ENCODE results near the gene TMEM254. TPM values are rescaled to one million over a fixed set of nuclear protein-coding genes. Genes with fewer than 3 reads are reported as not detected.
"Not testable (repeated sequence)": the region's sequence is repeated elsewhere in the genome, so short reads cannot be mapped to it uniquely, and the experiment has no call there.

The TMEM254 gene, protein sequence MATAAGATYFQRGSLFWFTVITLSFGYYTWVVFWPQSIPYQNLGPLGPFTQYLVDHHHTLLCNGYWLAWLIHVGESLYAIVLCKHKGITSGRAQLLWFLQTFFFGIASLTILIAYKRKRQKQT
- 13.6 TPM for polyA plus RNA-seq (2013, experiment 1 of 2)
- polyA plus RNA-seq (2013, experiment 2 of 2) = 13.5 TPM

DNA sequence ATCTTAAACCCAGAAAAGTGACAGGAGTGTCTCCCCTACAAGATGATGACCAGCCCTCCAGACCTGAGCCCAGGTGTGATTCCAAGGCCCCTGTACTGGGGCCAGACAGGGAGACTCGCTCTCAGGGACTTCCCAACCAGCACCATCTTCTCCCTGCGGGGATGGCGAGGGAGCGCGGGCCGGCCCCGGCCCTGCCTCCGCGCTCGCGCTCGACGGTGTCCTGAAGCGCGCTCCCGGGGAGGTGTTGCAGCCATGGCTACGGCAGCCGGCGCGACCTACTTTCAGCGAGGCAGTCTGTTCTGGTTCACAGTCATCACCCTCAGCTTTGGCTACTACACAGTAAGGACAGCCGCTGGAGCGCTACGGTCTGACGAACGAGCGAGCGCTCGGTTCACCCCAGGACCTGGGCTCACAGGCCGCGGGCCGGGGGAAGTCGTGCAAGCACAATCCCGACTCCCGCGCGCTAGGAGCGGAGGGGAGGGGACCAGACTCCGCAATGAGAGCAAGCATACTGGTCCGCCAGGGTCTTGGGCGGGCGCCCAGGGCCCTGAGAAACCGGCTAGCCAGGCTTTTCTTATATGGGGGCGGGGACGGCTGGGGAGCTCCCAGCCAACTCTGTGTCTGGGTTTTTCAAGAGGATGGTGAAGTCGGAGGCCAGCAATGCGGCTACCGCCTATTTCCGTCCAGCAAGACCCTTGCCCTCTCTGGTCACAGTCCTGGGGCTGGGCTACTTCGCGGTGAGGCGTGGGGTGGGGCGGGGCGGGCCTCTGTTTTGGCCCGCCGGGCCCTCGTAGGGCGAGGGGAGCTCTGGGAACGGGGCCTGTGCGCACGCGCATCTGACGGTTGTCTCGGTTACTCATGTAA lies at the start of gene TMEM254:
TMEM254 (plus strand) TSS at position 218 of the 864 bp plus-strand sequence; CDS start at position 253, 35 bp downstream.
- peak within 1 kb of the TSS in 1 of 2 experiments; percentile 80 for H2BK12ac ChIP-seq (ENCODE audit: low read length in 2 of 2)
- no peak within 1 kb of the TSS for H2BK5ac ChIP-seq (ENCODE audit: low read depth, low read length, poor library complexity, severe bottlenecking)
- peak within 1 kb of the TSS; percentile 39 for H2BK15ac ChIP-seq (ENCODE audit: low read depth, poor library complexity, severe bottlenecking)
- H3K27me3 ChIP-seq (ENCODE audit: control insufficient read depth in 1 of 2, insufficient read depth in 1 of 2, low read length in 2 of 2) = no peaks in the 10 kb centered on the region
- peak within 1 kb of the TSS; percentile 72 for H2AFZ ChIP-seq (ENCODE audit: low read depth, low read length)
- WGBS = under 1% methylated on average over 56 of the region's 64 CpGs
- H4K8ac ChIP-seq (ENCODE audit: low read length) = peak within 1 kb of the TSS; percentile 98
- peak within 1 kb of the TSS in 1 of 2 experiments; percentile 77 for H3K23ac ChIP-seq (ENCODE audit: low read length in 2 of 2)
- H3K18ac ChIP-seq (ENCODE audit: low read depth in 1 of 2, low read length in 2 of 2) = peak within 1 kb of the TSS; percentile 68 to 100
- peak within 1 kb of the TSS; percentile 29 for H4K91ac ChIP-seq (ENCODE audit: low read length)
- peak within 1 kb of the TSS; percentile 24 to 96 for H3K4ac ChIP-seq (ENCODE audit: low read depth in 1 of 2, low read length in 2 of 2)
- peak; percentile 93 for DNase-seq
- H3K79me1 ChIP-seq (replicated peaks; ENCODE audit: low read length, poor library complexity, severe bottlenecking) = peaks cover 4% of the 10 kb centered on the region
- no peaks in the 10 kb centered on the region for H3K9me3 ChIP-seq (ENCODE audit: control insufficient read depth, low read length)
- H3K36me3 ChIP-seq (ENCODE audit: control insufficient read depth in 1 of 2, insufficient read depth in 2 of 2, low read depth in 1 of 2, low read length in 2 of 2) = peaks cover 0 to 14% of the 10 kb centered on the region in 2 experiments
- peak within 1 kb of the TSS; percentile 91 for H2BK120ac ChIP-seq (ENCODE audit: low read depth, low read length)
- peak within 1 kb of the TSS; percentile 94 for H3K9ac ChIP-seq (ENCODE audit: low read length)
- H2AK5ac ChIP-seq (ENCODE audit: low read length, severe bottlenecking) = no peak within 1 kb of the TSS
- peak within 1 kb of the TSS; percentile 81 for H3K4me2 ChIP-seq (ENCODE audit: low read length, poor library complexity, severe bottlenecking)
- peak within 1 kb of the TSS; percentile 75 to 92 for H3K4me3 ChIP-seq (ENCODE audit: insufficient read depth in 1 of 2, low read depth in 1 of 2, low read length in 2 of 2)
- peak within 1 kb of the TSS; percentile 81 for H3K27ac ChIP-seq (ENCODE audit: low read length, poor library complexity, severe bottlenecking)
- H3K14ac ChIP-seq (ENCODE audit: low read length in 2 of 2) = peak within 1 kb of the TSS in 1 of 2 experiments; percentile 98
- H3K4me1 ChIP-seq (ENCODE audit: control insufficient read depth, insufficient read depth, low read depth, low read length) = peaks cover 10% of the 10 kb centered on the region

DNA sequence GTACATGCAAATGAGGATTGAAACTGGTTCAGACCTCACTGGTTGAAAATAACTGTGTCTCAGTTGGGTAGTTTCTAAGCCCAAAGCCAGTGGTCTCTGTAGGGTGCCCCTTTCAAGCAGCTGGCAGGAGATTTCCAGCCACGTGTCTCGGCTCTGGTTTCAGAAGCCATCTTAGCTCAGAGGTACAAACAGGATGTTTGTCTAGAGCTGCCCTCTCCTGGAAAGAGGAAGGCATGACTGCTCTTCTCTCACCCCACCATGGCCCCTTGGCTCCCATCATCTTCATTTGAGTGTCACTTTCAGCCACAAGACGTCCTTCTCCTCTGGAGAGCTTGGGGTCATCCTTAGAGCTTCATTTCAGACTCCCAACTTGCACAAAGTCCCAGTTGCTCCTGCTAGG lies 49.3 kb upstream of the TMEM254 start:
- H3K9me3 ChIP-seq (ENCODE audit: control insufficient read depth, low read length); H2AK5ac ChIP-seq (ENCODE audit: low read length, severe bottlenecking); H3K4me3 ChIP-seq (ENCODE audit: insufficient read depth in 1 of 2, low read depth in 1 of 2, low read length in 2 of 2); H3K36me3 ChIP-seq (ENCODE audit: control insufficient read depth in 1 of 2, insufficient read depth in 2 of 2, low read depth in 1 of 2, low read length in 2 of 2); H3K14ac ChIP-seq (ENCODE audit: low read length in 2 of 2); H3K4me1 ChIP-seq (ENCODE audit: control insufficient read depth, insufficient read depth, low read depth, low read length); H3K4ac ChIP-seq (ENCODE audit: low read depth in 1 of 2, low read length in 2 of 2); H2AFZ ChIP-seq (ENCODE audit: low read depth, low read length); H3K4me2 ChIP-seq (ENCODE audit: low read length, poor library complexity, severe bottlenecking); H3K79me1 ChIP-seq (replicated peaks; ENCODE audit: low read length, poor library complexity, severe bottlenecking); H2BK15ac ChIP-seq (ENCODE audit: low read depth, poor library complexity, severe bottlenecking); H4K8ac ChIP-seq (ENCODE audit: low read length); H4K91ac ChIP-seq (ENCODE audit: low read length); H3K27me3 ChIP-seq (ENCODE audit: control insufficient read depth in 1 of 2, insufficient read depth in 1 of 2, low read length in 2 of 2); H2BK120ac ChIP-seq (ENCODE audit: low read depth, low read length); H3K23ac ChIP-seq (ENCODE audit: low read length in 2 of 2); H3K18ac ChIP-seq (ENCODE audit: low read depth in 1 of 2, low read length in 2 of 2); H2BK5ac ChIP-seq (ENCODE audit: low read depth, low read length, poor library complexity, severe bottlenecking); H2BK12ac ChIP-seq (ENCODE audit: low read length in 2 of 2); H3K9ac ChIP-seq (ENCODE audit: low read length); H3K27ac ChIP-seq (ENCODE audit: low read length, poor library complexity, severe bottlenecking): not testable (repeated sequence)
- WGBS = 51% methylated on average over 3 of the region's 3 CpGs
- DNase-seq = peak; percentile 11

DNA sequence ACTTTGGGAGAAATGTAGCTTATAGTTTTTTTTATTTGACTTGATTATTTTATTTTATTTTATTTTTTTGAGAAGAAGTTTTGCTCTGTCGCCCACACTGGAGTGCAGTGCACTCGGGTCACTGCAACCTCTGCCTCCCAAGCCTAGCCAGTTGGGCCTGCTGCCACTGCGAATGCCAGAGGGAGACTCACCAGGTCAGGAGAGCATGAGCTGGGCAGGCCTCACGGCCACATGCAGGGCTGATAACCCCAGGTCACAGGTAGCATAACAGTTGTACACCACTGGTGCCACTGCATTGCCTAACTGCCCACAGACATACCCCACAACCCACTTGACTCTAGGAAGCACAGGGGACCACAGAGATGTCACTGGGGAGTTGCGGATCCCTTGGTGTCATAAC lies 48.6 kb upstream of the TMEM254 start:
- H3K14ac ChIP-seq (ENCODE audit: low read length in 2 of 2); H3K9ac ChIP-seq (ENCODE audit: low read length); H3K4me3 ChIP-seq (ENCODE audit: insufficient read depth in 1 of 2, low read depth in 1 of 2, low read length in 2 of 2); H2BK12ac ChIP-seq (ENCODE audit: low read length in 2 of 2); H2BK120ac ChIP-seq (ENCODE audit: low read depth, low read length); H3K9me3 ChIP-seq (ENCODE audit: control insufficient read depth, low read length); H3K4me2 ChIP-seq (ENCODE audit: low read length, poor library complexity, severe bottlenecking); H3K27me3 ChIP-seq (ENCODE audit: control insufficient read depth in 1 of 2, insufficient read depth in 1 of 2, low read length in 2 of 2); H3K36me3 ChIP-seq (ENCODE audit: control insufficient read depth in 1 of 2, insufficient read depth in 2 of 2, low read depth in 1 of 2, low read length in 2 of 2); H2AK5ac ChIP-seq (ENCODE audit: low read length, severe bottlenecking); H3K79me1 ChIP-seq (replicated peaks; ENCODE audit: low read length, poor library complexity, severe bottlenecking); H3K18ac ChIP-seq (ENCODE audit: low read depth in 1 of 2, low read length in 2 of 2); H4K8ac ChIP-seq (ENCODE audit: low read length); H3K4ac ChIP-seq (ENCODE audit: low read depth in 1 of 2, low read length in 2 of 2); H3K4me1 ChIP-seq (ENCODE audit: control insufficient read depth, insufficient read depth, low read depth, low read length); H4K91ac ChIP-seq (ENCODE audit: low read length); H2AFZ ChIP-seq (ENCODE audit: low read depth, low read length); H3K27ac ChIP-seq (ENCODE audit: low read length, poor library complexity, severe bottlenecking); DNase-seq; H2BK5ac ChIP-seq (ENCODE audit: low read depth, low read length, poor library complexity, severe bottlenecking); H2BK15ac ChIP-seq (ENCODE audit: low read depth, poor library complexity, severe bottlenecking); H3K23ac ChIP-seq (ENCODE audit: low read length in 2 of 2): not testable (repeated sequence)
- 89% methylated on average over 5 of the region's 5 CpGs for WGBS

DNA sequence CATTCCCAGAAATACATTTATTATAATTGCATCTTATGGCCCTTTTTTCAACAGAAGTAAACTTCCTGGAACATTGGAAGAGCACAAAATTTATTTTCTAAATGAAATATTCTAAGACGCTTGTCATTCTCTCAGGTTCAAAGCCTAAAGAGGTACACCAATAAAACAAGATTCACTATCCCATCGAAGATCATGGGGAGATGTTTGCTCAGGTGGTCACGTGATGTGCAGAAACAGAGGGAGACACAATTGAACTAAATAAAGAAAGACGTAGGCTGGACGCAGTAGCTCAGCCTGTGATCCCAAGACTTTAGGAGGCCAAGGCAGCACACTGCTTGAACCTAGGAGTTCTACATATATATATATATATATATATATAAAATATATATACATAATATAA lies 46.0 kb upstream of the TMEM254 start:
- Histone ChIP-seq H3K4me3 (ENCODE audit: insufficient read depth in 1 of 2, low read depth in 1 of 2, low read length in 2 of 2) (no peak overlapping the region), H3K9ac (ENCODE audit: low read length) (no peak overlapping the region), H2BK5ac (ENCODE audit: low read depth, low read length, poor library complexity, severe bottlenecking) (no peak overlapping the region), H3K9me3 (ENCODE audit: control insufficient read depth, low read length) (no peaks in the 10 kb centered on the region), H3K27me3 (ENCODE audit: control insufficient read depth in 1 of 2, insufficient read depth in 1 of 2, low read length in 2 of 2) (no peaks in the 10 kb centered on the region), H3K4me2 (ENCODE audit: low read length, poor library complexity, severe bottlenecking) (no peak overlapping the region), H3K23ac (ENCODE audit: low read length in 2 of 2) (no peak overlapping the region), H3K4ac (ENCODE audit: low read depth in 1 of 2, low read length in 2 of 2) (no peak overlapping the region), H4K8ac (ENCODE audit: low read length) (no peak overlapping the region), H3K36me3 (ENCODE audit: control insufficient read depth in 1 of 2, insufficient read depth in 2 of 2, low read depth in 1 of 2, low read length in 2 of 2) (no peaks in the 10 kb centered on the region), H2AFZ (ENCODE audit: low read depth, low read length) (no peak overlapping the region), H2BK15ac (ENCODE audit: low read depth, poor library complexity, severe bottlenecking) (no peak overlapping the region), H2BK12ac (ENCODE audit: low read length in 2 of 2) (no peak overlapping the region), H2BK120ac (ENCODE audit: low read depth, low read length) (no peak overlapping the region), H3K14ac (ENCODE audit: low read length in 2 of 2) (no peak overlapping the region), H3K79me1 (replicated peaks; ENCODE audit: low read length, poor library complexity, severe bottlenecking) (no peaks in the 10 kb centered on the region), H3K4me1 (ENCODE audit: control insufficient read depth, insufficient read depth, low read depth, low read length) (peaks cover 2% of the 10 kb centered on the region), H2AK5ac (ENCODE audit: low read length, severe bottlenecking) (no peak overlapping the region), H3K27ac (ENCODE audit: low read length, poor library complexity, severe bottlenecking) (no peak overlapping the region), H3K18ac (ENCODE audit: low read depth in 1 of 2, low read length in 2 of 2) (no peak overlapping the region), H4K91ac (ENCODE audit: low read length) (no peak overlapping the region)
- 77% methylated on average over 2 of the region's 5 CpGs for WGBS
- no peak for DNase-seq
